Fibroblast of pulmonary artery (primary cell): ENCODE measurements around the gene HABP4.

ENCODE experiments used
- DNase-seq: peaks from one replicate; pipeline ENCODE4 v3.0.0-alpha.2; 2010; ENCODE audit warnings: low read depth
- H3K4me3 ChIP-seq: replicated peaks from 2 replicates; pipeline ENCODE4 v1.5.1; 2011; ENCODE audit warnings: low read depth, mild to moderate bottlenecking, control low read depth, low read length, moderate library complexity
- TF ChIP-seq, protein P1 (sequence below): IDR thresholded peaks from 2 replicates; pipeline ENCODE4 v1.5.1; 2011; ENCODE audit warnings: mild to moderate bottlenecking, control low read depth, low read length, inconsistent platforms; ENCODE audit errors: missing control alignments

HABP4 gene

DNA sequence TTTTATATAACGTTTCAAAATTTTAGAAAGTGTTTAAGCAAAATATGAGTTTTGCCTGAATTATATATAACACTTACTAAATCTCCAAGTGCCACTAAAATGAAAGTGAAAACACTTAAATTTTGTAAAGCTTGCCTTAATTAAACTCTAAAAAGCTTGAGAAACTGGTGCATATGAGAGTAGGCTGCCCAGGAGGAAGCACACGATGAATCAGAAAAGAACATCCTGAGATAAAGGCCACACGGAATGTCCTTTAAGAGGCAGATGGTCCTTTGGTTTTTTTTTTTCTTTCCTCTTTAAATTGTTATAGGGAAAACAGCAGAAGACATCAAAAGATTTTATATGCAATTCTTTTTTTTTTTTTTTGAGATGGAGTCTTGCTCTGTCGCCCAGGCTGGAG is 60.3 kb downstream of the HABP4 start:
- no peak overlapping the region for H3K4me3 ChIP-seq
- no peak for DNase-seq
- TF ChIP-seq, protein P1, sequence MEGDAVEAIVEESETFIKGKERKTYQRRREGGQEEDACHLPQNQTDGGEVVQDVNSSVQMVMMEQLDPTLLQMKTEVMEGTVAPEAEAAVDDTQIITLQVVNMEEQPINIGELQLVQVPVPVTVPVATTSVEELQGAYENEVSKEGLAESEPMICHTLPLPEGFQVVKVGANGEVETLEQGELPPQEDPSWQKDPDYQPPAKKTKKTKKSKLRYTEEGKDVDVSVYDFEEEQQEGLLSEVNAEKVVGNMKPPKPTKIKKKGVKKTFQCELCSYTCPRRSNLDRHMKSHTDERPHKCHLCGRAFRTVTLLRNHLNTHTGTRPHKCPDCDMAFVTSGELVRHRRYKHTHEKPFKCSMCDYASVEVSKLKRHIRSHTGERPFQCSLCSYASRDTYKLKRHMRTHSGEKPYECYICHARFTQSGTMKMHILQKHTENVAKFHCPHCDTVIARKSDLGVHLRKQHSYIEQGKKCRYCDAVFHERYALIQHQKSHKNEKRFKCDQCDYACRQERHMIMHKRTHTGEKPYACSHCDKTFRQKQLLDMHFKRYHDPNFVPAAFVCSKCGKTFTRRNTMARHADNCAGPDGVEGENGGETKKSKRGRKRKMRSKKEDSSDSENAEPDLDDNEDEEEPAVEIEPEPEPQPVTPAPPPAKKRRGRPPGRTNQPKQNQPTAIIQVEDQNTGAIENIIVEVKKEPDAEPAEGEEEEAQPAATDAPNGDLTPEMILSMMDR = no peak

DNA sequence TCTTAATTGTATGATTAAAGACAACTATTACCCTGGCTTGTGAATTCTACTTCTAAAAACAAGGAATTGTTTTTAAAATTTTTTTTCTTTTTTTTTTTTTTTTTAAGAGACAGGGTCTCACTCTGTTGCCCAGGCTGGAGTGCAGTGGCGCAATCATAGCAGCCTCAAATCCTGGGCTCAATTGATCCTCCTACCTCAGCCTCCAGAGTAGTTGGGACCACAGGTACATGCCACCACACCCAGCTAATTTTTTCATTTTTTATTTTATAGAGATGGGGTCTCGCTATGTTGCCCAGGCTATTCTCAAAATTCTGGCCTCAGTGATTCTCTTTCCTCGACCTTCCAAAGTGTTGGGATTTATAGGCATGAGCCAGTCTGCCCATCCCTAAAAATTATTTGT is 62.3 kb downstream of the HABP4 start:
- TF ChIP-seq, protein P1 = no peak
- no peak overlapping the region for H3K4me3 ChIP-seq
- DNase-seq = no peak

DNA sequence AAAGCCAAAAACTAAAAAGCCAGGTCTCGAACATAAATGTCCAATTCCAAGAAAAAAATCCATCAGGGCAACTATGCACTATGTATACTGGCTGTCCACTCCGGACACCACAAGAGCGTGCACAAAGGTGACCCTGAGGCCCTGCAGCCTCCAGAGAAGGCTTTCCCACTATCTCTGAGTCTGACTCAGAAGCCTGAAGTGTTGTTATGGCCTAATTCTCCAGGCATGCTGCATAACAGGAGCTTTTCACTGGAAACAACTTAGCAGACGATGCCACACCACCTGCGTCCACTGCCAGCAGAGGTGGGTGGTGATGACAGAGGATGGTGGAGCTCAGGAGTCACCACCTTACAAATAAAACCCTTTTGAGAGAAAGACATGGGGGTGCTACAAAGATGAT is 63.7 kb downstream of the HABP4 start:
- DNase-seq = no peak
- TF ChIP-seq, protein P1 = no peak
- no peak overlapping the region for H3K4me3 ChIP-seq

DNA sequence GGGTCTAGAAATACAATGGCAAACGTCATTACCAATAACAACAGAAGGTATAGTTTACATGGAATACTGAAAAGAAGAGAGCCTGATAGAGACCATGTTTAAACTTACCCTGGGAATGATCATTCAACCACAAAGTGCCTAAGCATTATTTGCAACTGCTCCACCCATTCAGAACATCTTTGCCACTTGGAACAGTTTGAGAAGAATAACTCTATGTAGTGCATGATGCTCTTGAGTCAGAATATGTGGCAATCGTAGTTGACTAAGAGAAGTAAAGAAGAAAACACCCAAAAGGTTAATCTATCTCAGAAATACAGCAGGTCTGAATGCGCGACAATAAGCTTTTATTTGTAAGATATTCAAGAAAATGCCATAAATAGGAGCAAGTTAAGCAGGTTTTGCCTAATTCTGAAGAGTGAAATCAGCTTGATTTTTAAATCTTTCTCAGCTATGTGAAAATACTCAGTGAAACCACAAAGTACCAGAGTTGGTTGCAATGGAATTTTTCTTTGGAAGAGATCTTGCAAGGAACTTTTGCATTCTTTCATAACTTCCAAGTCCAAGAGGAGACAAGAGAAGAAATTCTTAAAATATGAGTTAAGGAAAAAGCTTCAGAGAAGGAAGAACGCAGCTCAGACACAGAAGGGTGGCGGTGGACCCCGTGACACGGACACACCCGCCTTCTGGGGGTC is 64.3 kb downstream of the HABP4 start:
- DNase-seq = peak; percentile 56
- no peak overlapping the region for H3K4me3 ChIP-seq
- TF ChIP-seq, protein P1 = no peak

DNA sequence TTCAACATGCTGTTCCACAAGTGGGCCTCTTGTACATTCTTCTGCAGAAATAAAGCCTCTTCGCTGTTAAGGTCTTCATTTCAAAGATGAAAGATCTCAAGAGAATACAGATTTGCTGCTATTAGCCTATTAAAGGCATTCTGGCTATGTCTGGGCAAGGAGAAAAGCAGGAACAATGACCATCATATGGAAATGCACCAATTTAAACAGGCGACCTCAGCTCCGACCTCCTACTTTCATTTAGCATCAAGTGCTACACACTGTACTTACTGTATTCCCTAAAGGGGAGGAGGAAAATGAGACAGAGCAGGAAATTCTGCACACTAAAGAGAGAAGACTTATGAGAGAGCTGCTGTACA is 64.8 kb downstream of the HABP4 start:
- no peak for DNase-seq
- TF ChIP-seq, protein P1 = no peak
- no peak overlapping the region for H3K4me3 ChIP-seq

DNA sequence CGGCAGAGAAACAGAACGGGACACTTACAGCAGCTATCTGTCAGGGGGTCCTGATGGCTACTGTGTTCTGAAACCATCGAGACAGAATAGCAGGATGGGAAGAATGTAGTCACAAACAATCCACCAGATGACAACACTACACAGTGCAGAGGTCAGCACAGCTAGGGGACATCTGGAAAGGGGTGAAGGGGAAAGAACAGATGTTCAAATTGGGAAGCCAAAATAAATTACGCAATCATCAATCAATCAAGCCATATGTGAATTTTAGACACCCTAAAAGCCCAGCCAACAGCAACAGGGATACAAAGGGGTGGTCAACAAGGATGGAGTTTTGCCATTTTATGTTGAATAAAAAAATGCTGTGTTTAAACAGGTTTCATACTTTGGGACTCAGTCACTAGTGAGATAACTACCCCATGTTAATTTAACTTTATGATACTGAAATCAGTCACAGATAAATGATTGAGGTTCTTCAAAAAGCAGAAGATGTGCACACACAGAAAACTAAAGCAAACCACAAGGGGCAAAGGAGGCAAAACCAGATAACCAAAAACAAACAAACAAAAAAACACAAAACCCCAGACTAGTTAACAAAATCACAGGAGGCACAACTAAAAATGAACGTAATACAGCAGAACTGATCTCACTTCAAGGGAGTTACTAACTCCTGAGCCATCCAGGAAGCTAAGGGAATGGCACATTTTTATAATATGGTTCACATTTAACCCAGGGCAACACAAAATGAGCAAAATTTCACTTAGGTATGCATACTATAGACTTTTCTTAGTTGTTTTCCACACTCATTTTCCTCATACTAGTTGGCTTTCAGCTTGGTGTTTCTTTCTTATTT is 65.9 kb downstream of the HABP4 start:
- DNase-seq = no peak
- TF ChIP-seq, protein P1 = no peak
- no peak overlapping the region for H3K4me3 ChIP-seq
